Testis (tissue), 3 donors: ENCODE results near the gene GOLM1. TPM values are rescaled to one million over a fixed set of nuclear protein-coding genes. Genes with fewer than 3 reads are reported as not detected.
A peak's percentile ranks its signal among the peaks of the same experiment; 100 is the strongest.

Source experiments
- DNase-seq: peaks from one replicate; pipeline ENCODE4 v3.0.0-alpha.2; 2019
- H3K27ac ChIP-seq, 2 donors: fragments of 200-600 bp; sonication (generic); one replicate each; pipeline ENCODE4 v1.5.1; 2019
- H3K27me3 ChIP-seq: fragments of 200-600 bp; sonication (generic); one replicate; pipeline ENCODE4 v1.5.1; 2019
- H3K36me3 ChIP-seq: fragments of 200-600 bp; sonication (generic); one replicate; pipeline ENCODE4 v1.5.1; 2017; ENCODE audit warnings: low read depth; ENCODE audit errors: missing control alignments
- H3K4me1 ChIP-seq: fragments of 200-600 bp; sonication (generic); one replicate; pipeline ENCODE4 v1.5.1; 2019
- H3K4me3 ChIP-seq, 2 donors: fragments of 200-600 bp; sonication (generic); one replicate each; pipeline ENCODE4 v1.5.1; 2017 to 2019
- H3K9me3 ChIP-seq: fragments of 200-600 bp; sonication (generic); one replicate; pipeline ENCODE4 v1.5.1; 2017
- POLR2A ChIP-seq: fragments of 450-650 bp; IDR thresholded peaks from one replicate; pipeline ENCODE4 v1.6.1; 2017; ENCODE audit warnings: antibody characterized with exemption, mild to moderate bottlenecking, moderate library complexity
- WGBS, 2 donors: methylation state at CpG; one replicate each; pipeline ENCODE4 v1.1.5; 2018; 5-methylcytosine and 5-hydroxymethylcytosine counted together
- intact Hi-C: fragments of 100-400 bp; cut with DNase I; formaldehyde crosslinking; loops from one replicate; pipeline ENCODE4 v1.15.1; 2023; ENCODE audit warnings: low total_unique reads
- polyA plus RNA-seq: library from polyadenylated mRNA; stranded (reverse); fragments of 350-450 nt; fragmentation: Illumina TruSeq; extraction: RNeasy Lipid Tissue Mini Kit (QIAGEN cat#74804); gene quantifications from one replicate; pipeline ENCODE4 v1.2.3, GENCODE V29; 2014; ENCODE audit warnings: low read depth, low replicate concordance; ENCODE audit not compliant: insufficient read depth
- total RNA-seq, 2 donors: library from RNA; depleted of rRNA; stranded (reverse); fragments of >200 nt; gene quantifications; one replicate each; pipeline ENCODE4 v1.2.3, GENCODE V29; 2016
- TF ChIP-seq, protein P1 (sequence below), 3 experiments: fragments of 450-650 bp in 2 of 3; fragments of 200-600 bp in 1 of 3; sonication (generic) in 1 of 3; IDR thresholded peaks; one replicate each; pipeline ENCODE4 v1.5.1; 2016 to 2019; ENCODE audit warnings: antibody characterized with exemption in 3 of 3, mild to moderate bottlenecking in 2 of 3, moderate library complexity in 1 of 3

Gene GOLM1
- total and polyA plus RNA-seq, 3 donors from 2014 or later = 28.3 to 37.0 (median 29.3) TPM

DNA sequence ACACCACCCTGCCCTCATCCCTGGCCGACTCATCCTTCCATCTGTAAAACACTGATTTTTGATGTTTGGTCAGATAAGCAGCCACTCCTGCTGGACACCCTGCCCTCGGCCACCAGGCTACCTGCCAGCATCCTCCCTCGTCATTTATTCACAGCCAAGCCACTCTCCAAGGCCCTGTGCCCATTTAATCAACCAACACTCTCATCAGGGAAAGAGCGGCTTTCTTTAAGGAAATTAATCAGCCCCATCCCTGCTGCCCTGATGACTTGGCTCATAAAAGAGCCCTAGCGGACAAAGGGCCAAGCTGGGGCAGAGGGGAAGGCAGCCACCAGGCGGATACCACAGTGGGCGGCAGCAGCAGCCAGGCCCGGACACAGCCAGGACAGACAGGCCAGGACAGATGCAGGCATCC is 52.4 kb downstream of the GOLM1 start:
- Histone ChIP-seq H3K27me3 (no peaks in the 10 kb centered on the region), H3K9me3 (no peaks in the 10 kb centered on the region), H3K4me3 (no peak overlapping the region), H3K4me1 (no peaks in the 10 kb centered on the region), H3K36me3 (no peaks in the 10 kb centered on the region), H3K27ac (no peak overlapping the region)
- DNase-seq = no peak
- no peak for TF ChIP-seq POLR2A
- TF ChIP-seq, protein P1, sequence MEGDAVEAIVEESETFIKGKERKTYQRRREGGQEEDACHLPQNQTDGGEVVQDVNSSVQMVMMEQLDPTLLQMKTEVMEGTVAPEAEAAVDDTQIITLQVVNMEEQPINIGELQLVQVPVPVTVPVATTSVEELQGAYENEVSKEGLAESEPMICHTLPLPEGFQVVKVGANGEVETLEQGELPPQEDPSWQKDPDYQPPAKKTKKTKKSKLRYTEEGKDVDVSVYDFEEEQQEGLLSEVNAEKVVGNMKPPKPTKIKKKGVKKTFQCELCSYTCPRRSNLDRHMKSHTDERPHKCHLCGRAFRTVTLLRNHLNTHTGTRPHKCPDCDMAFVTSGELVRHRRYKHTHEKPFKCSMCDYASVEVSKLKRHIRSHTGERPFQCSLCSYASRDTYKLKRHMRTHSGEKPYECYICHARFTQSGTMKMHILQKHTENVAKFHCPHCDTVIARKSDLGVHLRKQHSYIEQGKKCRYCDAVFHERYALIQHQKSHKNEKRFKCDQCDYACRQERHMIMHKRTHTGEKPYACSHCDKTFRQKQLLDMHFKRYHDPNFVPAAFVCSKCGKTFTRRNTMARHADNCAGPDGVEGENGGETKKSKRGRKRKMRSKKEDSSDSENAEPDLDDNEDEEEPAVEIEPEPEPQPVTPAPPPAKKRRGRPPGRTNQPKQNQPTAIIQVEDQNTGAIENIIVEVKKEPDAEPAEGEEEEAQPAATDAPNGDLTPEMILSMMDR (IDR thresholded peaks at IDR 0.05) = no peak
- intact Hi-C loops = no loop called here
- WGBS, 2 donors = 68 to 74% methylated on average over 8 of the region's 8 CpGs

DNA sequence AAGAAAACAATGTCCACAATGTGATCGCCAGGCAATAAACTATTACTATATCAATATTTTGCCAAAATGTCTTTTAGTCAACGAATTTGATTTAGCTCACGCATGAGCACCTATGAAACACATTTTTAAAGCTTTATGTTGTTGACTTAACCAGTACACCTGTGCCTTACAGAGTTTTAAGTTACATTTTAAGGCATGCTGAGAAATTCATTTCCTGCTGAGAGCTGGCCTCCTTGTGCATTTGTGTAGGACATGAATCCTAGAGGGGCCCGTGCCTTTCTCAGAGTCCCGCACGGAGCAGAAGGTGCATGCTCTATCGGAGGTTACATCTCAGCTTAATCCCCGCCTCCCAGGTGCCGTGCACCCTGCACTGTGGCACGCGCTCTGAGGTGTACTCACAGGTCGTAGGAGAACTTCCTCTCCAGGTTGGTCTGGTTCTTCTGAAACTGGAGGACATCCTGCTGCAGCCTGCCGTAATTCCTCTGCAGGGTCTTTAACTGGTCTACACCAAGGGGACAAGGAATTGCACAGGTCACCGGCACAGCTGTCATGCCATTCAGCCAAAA is 53.2 kb downstream of the GOLM1 start:
- H3K4me3 ChIP-seq = no peak overlapping the region
- H3K4me1 ChIP-seq = no peaks in the 10 kb centered on the region
- TF ChIP-seq, protein P1 (IDR thresholded peaks at IDR 0.05) = no peak
- no peak for TF ChIP-seq POLR2A
- 93 to 95% methylated on average over 14 of the region's 14 CpGs for WGBS, 2 donors
- no peaks in the 10 kb centered on the region for H3K27me3 ChIP-seq
- H3K36me3 ChIP-seq = no peaks in the 10 kb centered on the region
- no peak for DNase-seq
- H3K27ac ChIP-seq = no peak overlapping the region
- intact Hi-C loops = no loop called here
- H3K9me3 ChIP-seq = no peaks in the 10 kb centered on the region

DNA sequence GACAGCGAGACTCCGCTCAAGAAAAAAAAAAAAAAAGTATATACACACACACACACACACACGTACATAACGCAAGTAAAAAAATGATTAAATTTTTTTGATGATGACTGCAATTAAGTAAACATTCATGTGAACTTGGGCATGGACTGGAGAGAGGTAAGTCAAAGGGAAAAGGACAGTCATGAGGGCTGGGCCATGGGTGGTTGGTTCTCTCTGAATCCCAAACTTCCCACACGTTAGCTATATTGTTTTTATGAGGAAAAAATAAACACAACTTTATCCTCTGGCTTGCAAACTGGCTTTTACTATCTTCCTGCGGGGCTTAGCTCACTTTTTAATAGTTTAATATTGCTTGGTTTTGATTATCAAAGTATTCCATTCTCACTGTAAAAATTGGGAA is 53.7 kb downstream of the GOLM1 start:
- intact Hi-C loops = no loop called here
- H3K4me3 ChIP-seq = no peak overlapping the region
- no peaks in the 10 kb centered on the region for H3K27me3 ChIP-seq
- no peaks in the 10 kb centered on the region for H3K4me1 ChIP-seq
- no peak for DNase-seq
- no peaks in the 10 kb centered on the region for H3K36me3 ChIP-seq
- H3K9me3 ChIP-seq = no peaks in the 10 kb centered on the region
- no peak overlapping the region for H3K27ac ChIP-seq
- 87 to 91% methylated on average over 6 of the region's 6 CpGs for WGBS, 2 donors
- TF ChIP-seq POLR2A = no peak
- TF ChIP-seq, protein P1 (IDR thresholded peaks at IDR 0.05) = no peak

DNA sequence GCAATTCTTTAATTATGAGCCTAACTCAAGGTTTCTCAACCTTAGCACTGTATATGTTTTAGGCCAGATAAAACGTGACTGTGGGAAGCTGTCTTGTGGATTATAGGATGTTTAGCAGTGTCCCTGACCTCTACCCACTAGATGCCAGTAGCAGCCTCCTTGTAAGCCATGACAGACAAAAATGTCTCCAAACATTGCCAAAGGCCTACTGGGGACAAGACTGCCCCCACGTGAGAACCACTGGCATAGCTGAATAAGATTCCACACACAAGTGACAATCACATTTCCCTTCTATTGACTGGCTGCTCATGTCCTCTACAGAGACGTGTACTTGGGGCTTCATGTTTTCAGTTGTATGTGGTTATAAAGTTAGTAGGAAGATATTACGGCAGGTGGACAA is 55.4 kb downstream of the GOLM1 start:
- H3K4me1 ChIP-seq = no peaks in the 10 kb centered on the region
- H3K4me3 ChIP-seq = no peak overlapping the region
- no peaks in the 10 kb centered on the region for H3K36me3 ChIP-seq
- 74 to 90% methylated on average over 4 of the region's 4 CpGs for WGBS, 2 donors
- H3K27me3 ChIP-seq = no peaks in the 10 kb centered on the region
- peak; percentile 36 for DNase-seq
- H3K9me3 ChIP-seq = no peaks in the 10 kb centered on the region
- intact Hi-C loops = no loop called here
- no peak for TF ChIP-seq POLR2A
- TF ChIP-seq, protein P1 (IDR thresholded peaks at IDR 0.05) = no peak
- H3K27ac ChIP-seq = no peak overlapping the region

DNA sequence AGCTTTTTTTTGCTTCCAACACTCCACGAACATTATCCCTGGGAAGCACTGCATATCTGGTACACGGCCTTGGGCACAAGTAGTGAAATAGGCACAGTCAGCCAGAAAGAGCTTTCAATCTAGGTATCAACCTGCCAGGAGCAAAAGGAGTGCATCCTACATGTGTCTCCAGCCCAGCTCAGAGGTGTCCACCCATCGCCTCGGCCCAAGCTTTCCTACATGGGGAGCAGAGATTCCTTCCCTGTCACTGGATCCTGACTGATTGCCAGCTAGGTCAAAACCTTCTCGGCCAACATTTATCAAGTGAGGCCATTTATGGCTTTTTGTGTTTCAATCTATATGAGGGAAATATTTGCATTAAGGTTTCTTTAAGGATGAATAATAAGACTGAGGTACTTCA is 55.8 kb downstream of the GOLM1 start:
- no peaks in the 10 kb centered on the region for H3K4me1 ChIP-seq
- no peak overlapping the region for H3K27ac ChIP-seq
- TF ChIP-seq, protein P1 (IDR thresholded peaks at IDR 0.05) = no peak
- TF ChIP-seq POLR2A = no peak
- intact Hi-C loops = no loop called here
- H3K36me3 ChIP-seq = no peaks in the 10 kb centered on the region
- no peak overlapping the region for H3K4me3 ChIP-seq
- H3K27me3 ChIP-seq = no peaks in the 10 kb centered on the region
- WGBS, 2 donors = 73 to 90% methylated on average over 5 of the region's 5 CpGs
- H3K9me3 ChIP-seq = no peaks in the 10 kb centered on the region
- DNase-seq = no peak
